SK-N-MC (cell line): ENCODE measurements around the gene WDR12.
"Not testable (repeated sequence)": the region's sequence is repeated elsewhere in the genome, so short reads cannot be mapped to it uniquely, and the experiment has no call there.

ENCODE experiments used
- EZH2 ChIP-seq: fragments of 200-600 bp; sonication (generic); IDR thresholded peaks from one replicate; pipeline ENCODE4 v1.6.1; 2017; ENCODE audit warnings: antibody characterized with exemption
- FOXP2 ChIP-seq: optimal IDR thresholded peaks from 2 replicates; pipeline ENCODE3; 2011; ENCODE audit warnings: mild to moderate bottlenecking, moderate library complexity; ENCODE audit not compliant: insufficient read depth; ENCODE audit errors: extremely low read length, control extremely low read depth
- POLR2AphosphoS5 ChIP-seq: IDR thresholded peaks from 2 replicates; pipeline ENCODE4 v1.6.1; 2012; ENCODE audit warnings: mild to moderate bottlenecking, low read depth, low read length, borderline replicate concordance

DNA sequence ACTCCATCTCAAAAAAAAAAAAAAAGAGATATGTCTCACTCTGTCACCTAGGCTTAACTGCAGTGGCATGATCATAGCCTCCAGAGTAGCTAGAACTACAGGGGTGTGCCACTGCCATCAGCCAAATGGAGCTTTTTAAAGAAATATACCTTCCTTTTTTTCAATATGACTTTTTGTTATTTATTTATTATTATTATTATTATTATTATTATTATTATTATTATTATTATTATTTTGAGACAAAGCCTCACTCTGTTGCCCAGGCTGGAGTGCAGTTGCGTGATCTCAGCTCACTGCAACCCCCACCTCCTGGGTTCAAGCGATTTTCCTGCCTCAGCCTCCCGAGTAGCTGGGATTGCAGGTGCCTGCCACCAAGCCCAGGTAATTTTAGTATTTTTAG lies 37.9 kb upstream of the WDR12 start:
- not testable (repeated sequence) for TF ChIP-seq EZH2, POLR2AphosphoS5, FOXP2
